ENCODE results near the gene FAM90A26.
"Not testable (repeated sequence)": the region's sequence is repeated elsewhere in the genome, so short reads cannot be mapped to it uniquely, and the experiment has no call there.

- not testable (repeated sequence) for TF ChIP-seq CTCF (conservative IDR thresholded peaks at IDR 0.05; ENCODE audit: low read length); EZH2phosphoT487 (IDR thresholded peaks at IDR 0.05; ENCODE audit: borderline replicate concordance, low read depth, low read length)
Measured at GRCh38 chr4:9148611-9149409, 21.4 kb upstream of the FAM90A26 start.
